K562 (cell line): ENCODE data around the gene FOXK2. TPM values are rescaled to one million over a fixed set of nuclear protein-coding genes. Genes with fewer than 3 reads are reported as not detected.

ENCODE experiments used
- MBD1 ChIP-seq: fragments of 250-450 bp; sonication (Bioruptor Pico); IDR thresholded peaks from 2 replicates; pipeline ENCODE4 v1.8.0; 2022; ENCODE audit warnings: inconsistent platforms
- MECOM ChIP-seq: fragments of 250-450 bp; sonication (Bioruptor Pico); IDR thresholded peaks from 2 replicates; pipeline ENCODE4 v1.8.0; 2022; ENCODE audit warnings: inconsistent platforms
- MNT ChIP-seq, 2 experiments: fragments of 450-650 bp; conservative IDR thresholded peaks; 2 replicates each; pipeline ENCODE4 v1.6.1; 2017; ENCODE audit warnings: mild to moderate bottlenecking in 2 of 2, moderate library complexity in 2 of 2
- ZNF134 ChIP-seq: fragments of 250-450 bp; sonication (Bioruptor Pico); conservative IDR thresholded peaks from 2 replicates; pipeline ENCODE4 v1.4.0; 2020
- ZNF431 ChIP-seq: sonication (generic); formaldehyde crosslinking; IDR thresholded peaks from 2 replicates; pipeline ENCODE4 v1.8.0; 2022; ENCODE audit warnings: mild to moderate bottlenecking, missing genetic modification reagents
- ZNF707 ChIP-seq: fragments of 250-450 bp; sonication (Bioruptor Pico); conservative IDR thresholded peaks from 2 replicates; pipeline ENCODE4 v1.8.0; 2022; ENCODE audit warnings: inconsistent platforms, mild to moderate bottlenecking, moderate library complexity
- polyA plus RNA-seq, 8 experiments: library from polyadenylated mRNA; depleted of rRNA in 4 of 8; stranded (reverse) in 5 of 8; unstranded in 3 of 8; fragments of >200 nt; fragmentation: Nextera tagmentation in 2 of 8; fragmentation: Illumina TruSeq in 1 of 8; extraction: Ambion mirVana in 2 of 8; extraction: Trizol in 1 of 8; gene quantifications; 2 replicates each; pipeline versions ENCODE4 v1.2.1 to v1.2.3, GENCODE V29; 2011 to 2014; ENCODE audit warnings: inconsistent platforms in 1 of 8, missing spikeins in 1 of 8
- total RNA-seq, 7 experiments: library from RNA; depleted of rRNA in 6 of 7; stranded (reverse); fragments of >200 nt in 6 of 7; fragmentation: Illumina TruSeq in 2 of 7; extraction: Trizol in 2 of 7; gene quantifications; 2 replicates each; pipeline versions ENCODE4 v1.2.1 to v1.2.3, GENCODE V29; 2011 to 2021; ENCODE audit warnings: low replicate concordance in 1 of 7

FOXK2 gene
- total and polyA plus RNA-seq, 9 of the 15 experiments (the other 6 are each of a cell fraction or from before 2014, with no cell fraction given): 3.0 to 86.0 (median 44.1) TPM

GRCh38 chr17:82611140-82612058 lies 91.9 kb downstream of the FOXK2 start (continued):
- TF ChIP-seq MBD1 (CRISPR knock-in tag): no peak
- no peak for TF ChIP-seq ZNF134 (CRISPR knock-in tag)
- no peak for TF ChIP-seq ZNF431 (CRISPR knock-in tag)
- no peak for TF ChIP-seq MNT (conservative IDR thresholded peaks at IDR 0.05)
- peak; percentile 40; the same call in 1 of the 2 replicates for TF ChIP-seq MECOM
- TF ChIP-seq ZNF707 (CRISPR knock-in tag): no peak
